Esophagus muscularis mucosa (tissue), 4 donors: ENCODE data around the gene CCR3. TPM values are rescaled to one million over a fixed set of nuclear protein-coding genes. Genes with fewer than 3 reads are reported as not detected.

Experiments
- DNase-seq: peaks from one replicate; pipeline ENCODE4 v3.0.0-alpha.2; 2017; ENCODE audit errors: extremely low spot score
- H3K27ac ChIP-seq, 4 donors: fragments of 200-600 bp; sonication (generic); replicated peaks in 1 of 4; 1 replicate in 3 of 4; 2 replicates in 1 of 4; pipeline ENCODE4 v1.5.1; 2016 to 2019; ENCODE audit warnings: mild to moderate bottlenecking in 1 of 4
- H3K27me3 ChIP-seq, 4 donors: fragments of 200-600 bp; sonication (generic); one replicate each; pipeline versions ENCODE4 v1.5.1 to v1.6.0; 2016 to 2019
- H3K36me3 ChIP-seq, 4 donors: fragments of 200-600 bp; sonication (generic); one replicate each; pipeline ENCODE4 v1.5.1; 2016 to 2019
- H3K4me1 ChIP-seq, 4 donors: fragments of 200-600 bp; sonication (generic); one replicate each; pipeline ENCODE4 v1.5.1; 2016 to 2019
- H3K4me3 ChIP-seq, 4 donors: fragments of 200-600 bp; sonication (generic); 1 replicate in 2 of 4; 2 replicates in 2 of 4; pipeline ENCODE4 v1.5.1; 2016 to 2019; ENCODE audit warnings: mild to moderate bottlenecking in 4 of 4, moderate library complexity in 1 of 4
- H3K9me3 ChIP-seq, 4 donors: fragments of 200-600 bp; sonication (generic); 1 replicate in 3 of 4; 2 replicates in 1 of 4; pipeline ENCODE4 v1.5.1; 2016 to 2019
- EP300 ChIP-seq: sonication (generic); formaldehyde crosslinking; IDR thresholded peaks from one replicate; pipeline ENCODE4 v1.6.1; 2017; ENCODE audit warnings: antibody characterized with exemption
- POLR2A ChIP-seq: fragments of 450-650 bp; IDR thresholded peaks from one replicate; pipeline ENCODE4 v1.6.1; 2017; ENCODE audit warnings: antibody characterized with exemption, moderate library complexity, mild to moderate bottlenecking, low read depth
- POLR2AphosphoS5 ChIP-seq, 2 donors: sonication (generic); formaldehyde crosslinking; IDR thresholded peaks; one replicate each; pipeline ENCODE4 v1.6.1; 2017; ENCODE audit warnings: antibody characterized with exemption in 2 of 2
- WGBS: methylation state at CpG from one replicate; pipeline ENCODE4 v1.1.5; 2018; 5-methylcytosine and 5-hydroxymethylcytosine counted together
- intact Hi-C: fragments of 100-400 bp; cut with DNase I; formaldehyde crosslinking; loops from one replicate; pipeline ENCODE4 v1.15.1; 2023
- total RNA-seq, 4 donors: library from RNA; depleted of rRNA; stranded (reverse); fragments of >200 nt; gene quantifications; one replicate each; pipeline versions ENCODE4 v1.1.0 to v1.2.1, GENCODE V29; 2016
- TF ChIP-seq, protein P1 (sequence below), 3 experiments: fragments of 200-600 bp in 2 of 3; fragments of 450-650 bp in 1 of 3; sonication (generic) in 2 of 3; IDR thresholded peaks; one replicate each; pipeline ENCODE4 v1.5.1; 2017 to 2019; ENCODE audit warnings: antibody characterized with exemption in 3 of 3, mild to moderate bottlenecking in 2 of 3, moderate library complexity in 1 of 3

Gene CCR3
- total RNA-seq, 4 donors from 2014 or later = not detected

DNA sequence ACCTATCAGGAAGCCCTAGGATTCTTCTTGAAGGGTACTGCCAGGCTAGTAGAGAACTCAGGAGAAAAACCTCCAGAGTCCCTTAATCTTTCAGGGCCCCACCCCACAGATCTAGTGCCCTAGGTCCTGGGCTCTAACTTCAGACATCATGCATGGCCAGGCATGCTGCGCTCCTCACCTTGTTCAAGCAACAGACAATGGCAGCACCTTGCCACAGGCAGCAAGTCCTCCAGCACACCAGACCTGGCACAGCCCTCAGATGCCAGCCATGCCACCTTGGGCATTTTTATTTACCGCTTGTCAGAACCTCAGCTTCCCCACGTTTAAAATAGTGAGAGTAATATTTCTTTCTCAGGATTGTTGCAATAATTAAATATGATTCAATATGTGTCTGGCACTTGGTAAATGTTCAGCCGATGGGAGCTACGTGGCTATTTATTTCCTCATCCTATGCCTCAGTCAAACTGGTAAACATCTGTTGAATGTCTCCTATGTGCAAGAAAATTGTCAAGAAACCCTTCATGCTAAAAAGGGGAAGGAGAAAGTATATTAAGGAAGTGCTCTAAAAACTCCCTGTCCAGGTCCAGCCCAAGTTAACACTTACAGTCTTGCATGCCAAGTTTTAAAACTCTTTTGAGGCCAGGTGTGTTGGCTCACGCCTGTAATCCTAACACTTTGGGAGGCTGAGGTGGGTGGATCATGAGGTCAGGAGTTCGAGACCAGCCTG lies 19.7 kb upstream of the CCR3 start:
- 38% methylated on average over 7 of the region's 7 CpGs for WGBS
- Histone ChIP-seq H3K36me3 (no peaks in the 10 kb centered on the region), H3K27ac (no peak overlapping the region), H3K4me3 (no peak overlapping the region), H3K4me1 (peaks cover 0 to 4% (median 0%) of the 10 kb centered on the region in 4 donors), H3K9me3 (peaks cover 0 to 13% (median 2%) of the 10 kb centered on the region in 4 donors), H3K27me3 (peaks cover 0 to 10% (median 0%) of the 10 kb centered on the region in 4 donors)
- TF ChIP-seq EP300 (no peak), POLR2A (no peak)
- TF ChIP-seq, protein P1, sequence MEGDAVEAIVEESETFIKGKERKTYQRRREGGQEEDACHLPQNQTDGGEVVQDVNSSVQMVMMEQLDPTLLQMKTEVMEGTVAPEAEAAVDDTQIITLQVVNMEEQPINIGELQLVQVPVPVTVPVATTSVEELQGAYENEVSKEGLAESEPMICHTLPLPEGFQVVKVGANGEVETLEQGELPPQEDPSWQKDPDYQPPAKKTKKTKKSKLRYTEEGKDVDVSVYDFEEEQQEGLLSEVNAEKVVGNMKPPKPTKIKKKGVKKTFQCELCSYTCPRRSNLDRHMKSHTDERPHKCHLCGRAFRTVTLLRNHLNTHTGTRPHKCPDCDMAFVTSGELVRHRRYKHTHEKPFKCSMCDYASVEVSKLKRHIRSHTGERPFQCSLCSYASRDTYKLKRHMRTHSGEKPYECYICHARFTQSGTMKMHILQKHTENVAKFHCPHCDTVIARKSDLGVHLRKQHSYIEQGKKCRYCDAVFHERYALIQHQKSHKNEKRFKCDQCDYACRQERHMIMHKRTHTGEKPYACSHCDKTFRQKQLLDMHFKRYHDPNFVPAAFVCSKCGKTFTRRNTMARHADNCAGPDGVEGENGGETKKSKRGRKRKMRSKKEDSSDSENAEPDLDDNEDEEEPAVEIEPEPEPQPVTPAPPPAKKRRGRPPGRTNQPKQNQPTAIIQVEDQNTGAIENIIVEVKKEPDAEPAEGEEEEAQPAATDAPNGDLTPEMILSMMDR (IDR thresholded peaks at IDR 0.05) = no peak
- DNase-seq = peak; percentile 78
- intact Hi-C loops = no loop called here

DNA sequence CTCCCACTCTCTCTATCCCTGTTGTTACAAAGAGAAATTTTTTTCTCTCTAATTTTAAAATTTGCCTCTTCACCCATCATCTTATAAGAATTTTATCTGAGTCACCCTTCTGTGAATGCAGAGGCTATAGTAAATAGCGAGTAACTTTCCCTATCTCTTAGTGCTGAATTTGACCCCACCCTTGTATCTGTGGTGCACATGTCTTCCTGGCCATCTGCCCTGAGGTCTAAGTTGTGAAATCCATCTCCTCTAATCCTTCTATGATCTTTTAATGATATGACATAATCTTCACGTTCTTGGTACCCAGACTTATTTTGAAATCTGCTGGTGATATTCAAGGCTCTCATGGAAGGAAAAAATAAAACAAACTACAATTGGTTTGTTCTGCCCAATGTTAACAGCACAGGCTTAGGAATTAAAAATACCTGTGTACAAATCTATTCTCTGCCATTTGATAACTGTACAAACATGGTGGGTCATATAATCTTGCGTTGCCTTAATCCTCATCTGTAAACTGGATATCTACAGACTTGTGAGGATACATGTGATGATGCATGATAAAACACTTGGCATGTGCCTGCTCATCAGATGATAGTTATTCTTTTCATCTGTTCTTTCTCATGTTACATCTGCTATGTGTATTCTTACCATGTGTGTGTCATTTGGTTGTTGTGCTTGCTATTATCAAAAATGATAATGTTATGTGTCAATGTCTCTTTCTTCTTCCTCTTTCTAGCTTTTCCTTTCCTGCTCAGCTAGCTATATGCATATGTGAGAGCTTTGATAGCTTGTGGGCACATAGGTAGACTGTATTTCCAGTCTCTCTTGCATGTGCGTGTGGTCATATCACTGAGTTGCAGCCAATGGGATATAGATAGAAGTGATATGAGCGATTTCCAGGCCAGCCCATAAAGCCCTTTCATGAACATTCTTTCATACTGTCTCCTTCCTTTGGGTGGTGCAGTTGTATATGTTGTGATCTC lies 13.7 kb upstream of the CCR3 start:
- no peak for TF ChIP-seq EP300
- peak in 1 of 2 donors; percentile 27 for TF ChIP-seq POLR2AphosphoS5 (IDR thresholded peaks at IDR 0.05)
- peak; percentile 39 for DNase-seq
- 65% methylated on average over 5 of the region's 5 CpGs for WGBS

GRCh38 chr3:46231323-46231722 lies 10.9 kb upstream of the CCR3 start:
- H3K4me1 ChIP-seq = no peaks in the 10 kb centered on the region
- WGBS = 83% methylated on average over 5 of the region's 5 CpGs
- H3K27ac ChIP-seq = no peak overlapping the region
- no peak for DNase-seq
- intact Hi-C loops = no loop called here
- H3K36me3 ChIP-seq = no peaks in the 10 kb centered on the region
- H3K4me3 ChIP-seq = no peak overlapping the region
- no peak for TF ChIP-seq EP300
- peaks cover 0 to 7% (median 2%) of the 10 kb centered on the region in 4 donors for H3K9me3 ChIP-seq
- H3K27me3 ChIP-seq = peaks cover 0 to 6% (median 0%) of the 10 kb centered on the region in 4 donors

More for the DNA sequence above, 13.7 kb upstream of the CCR3 start:
- H3K27ac ChIP-seq = no peak overlapping the region
- H3K4me1 ChIP-seq = no peaks in the 10 kb centered on the region
- no peak overlapping the region for H3K4me3 ChIP-seq
- H3K36me3 ChIP-seq = no peaks in the 10 kb centered on the region
- peaks cover 0 to 6% (median 0%) of the 10 kb centered on the region in 4 donors for H3K27me3 ChIP-seq
- intact Hi-C loops = no loop called here
- H3K9me3 ChIP-seq = peaks cover 0 to 10% (median 2%) of the 10 kb centered on the region in 4 donors

DNA sequence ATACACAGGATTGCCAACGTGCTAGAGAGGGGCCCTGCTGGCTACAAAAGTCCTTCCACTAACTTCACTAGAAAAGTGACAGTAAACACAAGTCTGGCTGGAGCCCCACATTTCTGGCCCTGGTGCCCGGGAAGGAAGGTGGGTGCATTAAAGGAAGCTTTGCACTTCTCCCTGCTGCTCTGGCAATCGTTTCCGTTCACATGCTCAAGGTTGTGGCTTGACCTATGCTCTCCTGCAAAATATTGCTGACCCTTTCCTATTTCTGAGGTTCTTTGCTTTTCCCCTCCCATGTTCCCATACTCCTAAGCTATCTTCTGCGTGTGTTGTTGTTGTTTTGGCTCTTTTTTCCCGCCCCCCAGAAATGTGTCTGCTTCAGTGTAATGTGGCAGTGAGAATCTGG lies 9.1 kb upstream of the CCR3 start:
- no peak for DNase-seq
- TF ChIP-seq, protein P1 (IDR thresholded peaks at IDR 0.05) = no peak
- TF ChIP-seq EP300 (no peak), POLR2A (no peak), POLR2AphosphoS5 (IDR thresholded peaks at IDR 0.05) (no peak)
- 60% methylated on average over 6 of the region's 6 CpGs for WGBS
- Histone ChIP-seq H3K4me3 (no peak overlapping the region), H3K27me3 (peaks cover 0 to 6% (median 0%) of the 10 kb centered on the region in 4 donors), H3K36me3 (no peaks in the 10 kb centered on the region), H3K27ac (no peak overlapping the region), H3K4me1 (no peaks in the 10 kb centered on the region), H3K9me3 (no peaks in the 10 kb centered on the region)
- intact Hi-C loops = no loop called here

DNA sequence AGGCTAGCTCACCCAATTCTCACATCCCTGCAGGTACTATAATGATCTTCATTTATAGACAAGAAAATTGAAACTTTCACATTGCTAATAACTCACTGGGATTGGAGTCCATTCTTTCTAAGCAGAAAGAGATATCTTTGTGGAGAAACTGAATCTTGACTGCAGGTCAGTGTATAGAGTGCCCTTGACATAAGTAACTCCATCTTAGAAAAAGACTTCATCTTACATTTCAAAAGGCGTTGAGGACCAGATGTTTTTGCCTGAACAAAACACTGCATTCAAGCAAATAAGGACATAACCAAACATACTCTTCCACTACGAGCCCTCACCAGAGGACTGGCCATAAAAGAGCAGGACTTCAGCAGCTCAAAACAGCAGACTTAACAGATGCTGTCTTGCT lies 6.8 kb upstream of the CCR3 start:
- Histone ChIP-seq H3K4me3 (no peak overlapping the region), H3K36me3 (no peaks in the 10 kb centered on the region), H3K9me3 (no peaks in the 10 kb centered on the region), H3K4me1 (no peaks in the 10 kb centered on the region), H3K27ac (no peak overlapping the region), H3K27me3 (peaks cover 0 to 6% (median 0%) of the 10 kb centered on the region in 4 donors)
- DNase-seq = no peak
- intact Hi-C loops = no loop called here
- TF ChIP-seq EP300 (no peak), POLR2A (no peak), POLR2AphosphoS5 (IDR thresholded peaks at IDR 0.05) (no peak)
- TF ChIP-seq, protein P1 (IDR thresholded peaks at IDR 0.05) = no peak
- 78% methylated on average over 2 of the region's 2 CpGs for WGBS
